ENCODE results near the gene MACROH2A1. TPM values are rescaled to one million over a fixed set of nuclear protein-coding genes. Genes with fewer than 3 reads are reported as not detected.

The MACROH2A1 gene
- total RNA-seq, 4 donors from 2014 or later, result 164 to 268 (median 170) TPM

- no peak for TF ChIP-seq EP300 (IDR thresholded peaks at IDR 0.05)
- TF ChIP-seq POLR2A (IDR thresholded peaks at IDR 0.05), result no peak
- TF ChIP-seq CTCF (IDR thresholded peaks at IDR 0.05), result no peak
- no peaks in the 10 kb centered on the region for H3K27me3 ChIP-seq
- 88 to 94% methylated on average over 4 to 5 of the region's 5 CpGs for WGBS, 2 donors
- H3K4me3 ChIP-seq, result no peak overlapping the region
- no peak for DNase-seq (ENCODE audit: low spot score in 2 of 2)
- H3K36me3 ChIP-seq, result peaks cover 0 to 100% (median 30%) of the 10 kb centered on the region in 3 donors
- H3K27ac ChIP-seq, result no peak overlapping the region
- H3K4me1 ChIP-seq, result peaks cover 0 to 18% (median 0%) of the 10 kb centered on the region in 4 donors
- H3K9me3 ChIP-seq, result no peaks in the 10 kb centered on the region
Measured at GRCh38 chr5:135339189-135339588, 59.8 kb downstream of the MACROH2A1 start.

- DNase-seq (ENCODE audit: low spot score in 2 of 2), result no peak
- Histone ChIP-seq H3K27ac (peak overlapping the region in 1 of 4 donors; percentile 13), H3K27me3 (no peaks in the 10 kb centered on the region), H3K36me3 (peaks cover 0 to 90% (median 25%) of the 10 kb centered on the region in 3 donors), H3K9me3 (no peaks in the 10 kb centered on the region), H3K4me1 (peaks cover 0 to 18% (median 0%) of the 10 kb centered on the region in 4 donors), H3K4me3 (no peak overlapping the region)
- 60 to 65% methylated on average over 1 to 4 of the region's 4 CpGs for WGBS, 2 donors
- TF ChIP-seq POLR2A (IDR thresholded peaks at IDR 0.05), result no peak
- TF ChIP-seq CTCF (IDR thresholded peaks at IDR 0.05), result no peak
- TF ChIP-seq EP300 (IDR thresholded peaks at IDR 0.05), result no peak
Measured at GRCh38 chr5:135337064-135337463, 62.0 kb downstream of the MACROH2A1 start.

GRCh38 chr5:135335031-135335828, 63.8 kb downstream of the MACROH2A1 start:
- 66 to 76% methylated on average over 11 to 13 of the region's 13 CpGs for WGBS, 2 donors
- Histone ChIP-seq H3K4me3 (no peak overlapping the region), H3K36me3 (peaks cover 0 to 86% (median 25%) of the 10 kb centered on the region in 3 donors), H3K9me3 (no peaks in the 10 kb centered on the region), H3K4me1 (peaks cover 0 to 18% (median 0%) of the 10 kb centered on the region in 4 donors), H3K27me3 (no peaks in the 10 kb centered on the region), H3K27ac (no peak overlapping the region)
- no peak for DNase-seq (ENCODE audit: low spot score in 2 of 2)
- TF ChIP-seq POLR2A (IDR thresholded peaks at IDR 0.05) (no peak), EP300 (IDR thresholded peaks at IDR 0.05) (no peak)

- Histone ChIP-seq H3K4me1 (peaks cover 0 to 18% (median 0%) of the 10 kb centered on the region in 4 donors), H3K36me3 (peaks cover 0 to 81% (median 16%) of the 10 kb centered on the region in 3 donors), H3K4me3 (no peak overlapping the region), H3K27ac (no peak overlapping the region), H3K27me3 (no peaks in the 10 kb centered on the region), H3K9me3 (no peaks in the 10 kb centered on the region)
- DNase-seq (ENCODE audit: low spot score in 2 of 2), result no peak
- WGBS, 2 donors, result 66% methylated on average over 10 of the region's 10 CpGs
- TF ChIP-seq EP300 (IDR thresholded peaks at IDR 0.05), result no peak
Measured at GRCh38 chr5:135333732-135334515, 65.1 kb downstream of the MACROH2A1 start.

- Histone ChIP-seq H3K9me3 (no peaks in the 10 kb centered on the region), H3K27me3 (no peaks in the 10 kb centered on the region), H3K36me3 (peaks cover 0 to 68% (median 8%) of the 10 kb centered on the region in 3 donors), H3K4me3 (no peak overlapping the region), H3K4me1 (peaks cover 0 to 18% (median 0%) of the 10 kb centered on the region in 4 donors), H3K27ac (no peak overlapping the region)
- DNase-seq (ENCODE audit: low spot score in 2 of 2), result no peak
- no peak for TF ChIP-seq POLR2A (IDR thresholded peaks at IDR 0.05)
- peak; percentile 34 to 52 (median 37) for TF ChIP-seq CTCF (IDR thresholded peaks at IDR 0.05)
- no peak for TF ChIP-seq EP300 (IDR thresholded peaks at IDR 0.05)
- WGBS, 2 donors, result 28 to 34% methylated on average over 5 of the region's 5 CpGs
Measured at GRCh38 chr5:135332519-135333150, 66.4 kb downstream of the MACROH2A1 start.
